Renal pelvis (tissue), 4 donors: ENCODE data around the gene TCF12. TPM values are rescaled to one million over a fixed set of nuclear protein-coding genes. Genes with fewer than 3 reads are reported as not detected.

Experiments
- DNase-seq: peaks from one replicate; pipeline ENCODE4 v3.0.0-alpha.2; 2013
- polyA plus RNA-seq, 3 donors: library from polyadenylated mRNA; unstranded; fragments of 120-200 nt; gene quantifications; one replicate each; pipeline ENCODE4 v1.2.1, GENCODE V29; 2013; ENCODE audit not compliant: insufficient read length in 3 of 3

Gene TCF12
- polyA plus RNA-seq, 3 donors: 139 to 149 (median 142) TPM

GRCh38 chr15:57290187-57290586, 371.7 kb downstream of the TCF12 start:
- no peak for DNase-seq

GRCh38 chr15:57290826-57291225, 372.4 kb downstream of the TCF12 start:
- DNase-seq: no peak

DNA sequence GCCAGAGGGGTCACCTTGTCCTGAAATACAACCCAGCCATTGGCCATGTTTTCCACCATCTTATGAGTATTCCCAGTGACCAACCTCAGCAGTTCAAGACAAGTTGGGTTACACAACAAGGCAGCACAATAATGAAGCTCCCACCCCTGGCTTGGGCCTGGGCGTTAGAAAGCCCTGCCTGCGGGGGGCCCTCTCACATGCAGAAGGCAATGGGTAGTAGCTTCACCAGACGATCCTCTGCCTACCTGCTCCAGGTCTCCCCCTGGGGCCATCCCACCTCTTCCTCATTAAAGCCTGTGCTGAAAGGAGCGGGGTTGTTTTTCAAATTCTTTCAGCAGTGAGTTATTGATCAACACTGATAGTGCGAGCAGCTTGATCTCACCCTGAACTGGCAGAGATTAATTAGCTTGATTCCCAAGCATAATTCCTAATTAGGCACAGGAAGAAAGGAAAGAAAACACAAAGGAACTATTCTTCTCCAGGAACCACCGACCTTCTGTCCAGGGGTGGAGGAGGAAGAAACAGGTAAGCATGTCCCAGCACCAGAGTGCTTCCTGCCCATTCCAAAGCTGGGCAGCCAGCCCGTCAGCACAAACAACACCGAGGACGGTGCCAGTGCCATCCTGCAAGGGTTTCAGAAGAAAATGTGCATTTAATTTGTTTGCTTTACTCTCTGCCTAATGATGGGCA, 378.2 kb downstream of the TCF12 start:
- DNase-seq: no peak

- no peak for DNase-seq
Observed at GRCh38 chr15:57297163-57297593, 378.7 kb downstream of the TCF12 start.

DNA sequence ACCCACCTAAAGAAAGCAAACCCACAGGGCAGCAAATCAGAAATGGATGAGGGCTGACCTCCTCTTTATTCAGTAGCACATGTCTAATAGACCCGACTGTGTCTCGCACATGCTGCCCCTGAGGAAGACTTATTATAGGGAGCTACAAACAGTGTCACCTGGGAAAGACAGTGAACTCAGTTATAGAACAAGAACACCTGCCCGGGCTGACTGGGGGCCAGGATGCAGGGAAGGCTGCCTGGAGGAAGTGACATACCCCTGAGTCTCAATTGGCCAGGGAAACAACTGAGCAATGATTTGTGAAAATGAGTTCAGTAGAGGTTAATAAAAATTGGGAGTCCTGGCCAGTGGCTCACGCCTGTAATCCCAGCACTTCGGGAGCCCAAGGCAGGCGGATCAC, 379.2 kb downstream of the TCF12 start:
- DNase-seq: no peak

- DNase-seq: no peak
Observed at GRCh38 chr15:57298204-57298603, 379.8 kb downstream of the TCF12 start.

DNA sequence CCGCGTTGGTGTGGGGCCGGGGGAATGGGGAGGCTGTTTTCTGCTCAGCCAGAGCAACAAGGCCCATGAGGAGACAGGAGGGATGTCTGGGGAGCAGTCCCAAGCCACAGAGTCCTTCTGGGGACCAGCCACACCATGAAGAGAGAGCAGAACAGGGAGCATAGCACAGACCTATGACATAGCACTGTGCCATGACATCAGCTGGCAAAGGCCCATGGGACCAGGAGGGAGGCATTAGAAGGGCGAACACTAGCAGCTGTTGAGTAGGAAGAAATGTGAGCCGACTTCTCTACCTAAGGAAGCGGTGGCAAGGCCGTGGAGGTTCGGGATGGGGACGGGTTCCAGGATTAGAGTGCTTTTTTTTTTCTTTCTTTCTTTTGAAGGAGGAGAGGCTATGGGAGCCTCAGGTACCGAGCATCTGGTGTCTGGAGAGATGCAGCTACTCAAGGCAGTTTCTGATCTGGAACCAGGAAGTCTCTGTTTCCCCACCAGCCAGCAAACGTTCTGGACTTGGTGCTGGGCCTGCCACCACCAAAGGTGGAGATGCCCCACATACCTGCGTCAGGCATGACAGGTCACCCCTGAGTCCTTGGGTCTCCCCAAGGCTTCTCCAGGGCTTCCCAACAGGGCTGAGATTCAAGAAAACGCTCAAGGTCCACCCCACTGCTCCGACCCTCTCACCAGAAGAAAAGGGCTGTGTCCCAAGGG, 380.6 kb downstream of the TCF12 start:
- DNase-seq: no peak

- no peak for DNase-seq
Observed at GRCh38 chr15:57301307-57301706, 382.9 kb downstream of the TCF12 start.

GRCh38 chr15:57302640-57303257, 384.3 kb downstream of the TCF12 start:
- no peak for DNase-seq

DNA sequence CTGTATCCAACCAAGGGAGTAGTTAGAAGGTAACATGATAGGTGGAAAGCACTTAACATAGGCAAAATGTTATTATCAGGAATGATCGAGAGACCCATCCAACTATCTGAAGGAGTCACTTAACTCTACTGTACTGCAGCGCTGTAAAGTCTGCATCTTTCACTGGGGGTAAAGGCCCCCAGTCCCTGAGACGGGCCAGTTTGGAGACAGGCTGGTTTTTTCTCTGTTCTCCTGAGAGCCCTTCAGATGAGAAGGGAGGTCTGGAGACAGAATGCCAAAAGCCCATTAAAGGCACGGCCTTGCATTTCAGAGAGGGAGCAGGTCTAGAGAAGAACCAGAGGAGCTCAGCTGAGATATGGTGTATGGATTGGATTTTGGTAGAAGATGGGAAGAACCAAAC, 386.6 kb downstream of the TCF12 start:
- no peak for DNase-seq

DNA sequence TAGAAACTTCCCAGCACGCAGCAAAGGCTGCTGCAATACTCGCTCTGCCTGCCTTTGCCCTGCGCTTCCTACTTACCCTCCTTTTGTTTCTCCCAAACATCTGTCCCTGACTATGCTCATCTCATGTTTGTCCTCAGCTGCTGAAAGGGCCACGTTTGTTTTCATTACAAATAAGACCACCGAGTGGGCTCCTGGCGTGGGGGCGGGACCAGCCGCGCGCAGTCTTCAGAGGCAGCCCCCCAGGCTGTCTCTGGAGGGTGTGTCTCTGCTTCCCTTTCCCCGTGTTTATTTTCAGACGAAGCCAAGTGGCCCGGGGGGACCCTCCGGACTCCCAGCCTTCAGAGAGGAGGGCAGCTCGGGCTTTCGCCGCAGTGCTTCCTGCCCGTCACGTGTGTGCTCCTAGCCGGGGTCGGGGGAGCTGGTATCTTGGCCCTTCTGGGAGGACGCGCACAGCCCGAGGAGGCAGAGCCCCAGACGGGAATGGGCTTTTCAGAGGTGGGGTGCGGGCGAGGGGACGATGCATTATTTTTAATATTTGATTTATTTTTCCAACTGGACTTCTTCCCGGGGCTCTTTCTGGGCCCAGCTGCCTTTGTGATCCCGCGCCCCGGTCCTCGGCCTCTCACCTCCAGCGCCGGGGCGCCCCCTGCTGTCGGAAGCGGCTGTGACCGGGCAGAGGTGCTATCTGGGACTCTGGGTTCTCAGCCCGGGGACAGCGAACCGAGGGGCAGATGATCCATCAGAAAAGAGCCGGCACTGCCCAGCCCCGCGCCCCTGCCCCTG, 387.9 kb downstream of the TCF12 start:
- no peak for DNase-seq

GRCh38 chr15:57306944-57307411, 388.5 kb downstream of the TCF12 start:
- DNase-seq: no peak

- DNase-seq: peak; percentile 68
Observed at GRCh38 chr15:57307527-57308169, 389.2 kb downstream of the TCF12 start.

DNA sequence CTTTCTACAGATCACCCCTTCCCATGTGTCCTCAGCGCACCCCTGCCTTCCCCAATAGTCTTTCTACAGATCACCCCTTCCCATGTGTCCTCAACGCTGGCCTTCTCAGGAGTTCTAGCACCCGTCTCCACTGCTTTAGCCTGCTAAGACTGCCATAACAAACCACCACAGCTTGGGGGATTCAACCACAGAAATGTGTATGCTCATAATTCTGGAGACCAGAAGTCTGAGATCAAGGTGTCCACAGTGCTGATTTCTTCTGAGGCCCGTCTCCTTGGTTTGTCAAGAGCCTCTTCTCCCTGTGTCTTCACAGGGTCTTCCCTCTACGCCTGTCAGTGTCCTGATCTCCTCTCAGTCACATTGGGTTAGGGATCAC, 389.7 kb downstream of the TCF12 start:
- DNase-seq: no peak

- DNase-seq: no peak
Observed at GRCh38 chr15:57309856-57310760, 391.7 kb downstream of the TCF12 start.

GRCh38 chr15:57310876-57311275, 392.4 kb downstream of the TCF12 start:
- DNase-seq: no peak

GRCh38 chr15:57312006-57312317, 393.5 kb downstream of the TCF12 start:
- DNase-seq: no peak

DNA sequence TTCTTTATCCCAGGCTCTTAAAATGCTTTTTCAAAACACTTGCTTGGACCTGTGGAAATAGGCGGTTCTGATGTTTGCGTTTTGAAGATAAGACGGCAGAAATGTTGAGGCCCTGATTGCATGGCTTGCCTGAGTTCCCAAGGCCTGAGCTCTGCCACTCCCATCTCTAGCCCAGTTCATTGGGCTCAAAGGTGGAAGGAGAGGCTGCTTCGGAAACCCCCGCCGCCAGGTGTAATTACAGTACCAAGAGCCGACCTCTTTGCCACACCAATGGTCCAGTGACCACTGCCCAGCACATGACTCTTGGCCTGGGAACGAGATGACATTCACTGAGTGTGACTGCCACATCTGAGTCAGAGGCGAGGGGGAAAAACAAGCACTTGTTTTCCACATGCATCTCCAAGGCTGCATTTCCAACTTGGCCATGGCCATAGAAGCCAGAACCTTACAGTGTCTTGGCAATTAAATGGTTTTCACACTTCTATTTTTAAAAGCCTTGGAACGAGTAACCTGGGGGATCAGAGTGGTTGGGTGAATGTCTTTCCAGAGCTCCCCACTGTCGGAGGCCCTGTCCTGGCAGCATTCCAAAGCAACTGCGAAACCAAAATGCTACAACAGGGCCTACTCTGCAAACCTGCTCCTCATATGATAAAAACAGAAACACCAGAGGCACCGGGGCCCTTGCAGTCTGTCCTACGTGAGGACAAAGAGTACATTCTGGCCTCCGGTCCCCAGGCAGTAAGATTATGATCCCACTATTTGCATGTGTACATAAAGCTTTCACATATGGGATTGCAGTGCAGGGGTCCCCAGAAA, 394.1 kb downstream of the TCF12 start:
- DNase-seq: no peak

GRCh38 chr15:57313134-57313483, 394.7 kb downstream of the TCF12 start:
- no peak for DNase-seq

DNA sequence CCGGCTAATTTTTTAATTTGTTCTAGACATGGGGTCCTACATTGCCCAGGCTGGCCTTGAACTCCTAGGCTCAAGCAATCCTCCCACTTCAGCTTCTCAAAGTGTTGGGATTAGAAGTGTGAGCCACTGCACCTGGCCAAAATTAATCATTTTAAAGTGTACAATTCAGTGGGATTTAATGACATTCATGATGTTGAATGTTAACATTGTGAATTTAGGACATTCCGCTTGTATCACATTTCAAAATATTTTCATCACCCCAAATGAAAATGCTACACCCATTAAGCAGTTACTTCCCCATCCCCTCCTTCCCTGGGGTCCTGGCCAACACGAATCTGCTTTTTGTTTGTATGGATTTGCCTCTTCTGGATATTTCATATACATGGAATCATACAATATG, 395.8 kb downstream of the TCF12 start:
- no peak for DNase-seq
